ENCODE results near the gene TIMM13. TPM values are rescaled to one million over a fixed set of nuclear protein-coding genes. Genes with fewer than 3 reads are reported as not detected.

TIMM13 gene
- polyA plus RNA-seq, 1 of the 3 experiments (the other 2 are of a cell fraction) = 76.9 TPM

DNA sequence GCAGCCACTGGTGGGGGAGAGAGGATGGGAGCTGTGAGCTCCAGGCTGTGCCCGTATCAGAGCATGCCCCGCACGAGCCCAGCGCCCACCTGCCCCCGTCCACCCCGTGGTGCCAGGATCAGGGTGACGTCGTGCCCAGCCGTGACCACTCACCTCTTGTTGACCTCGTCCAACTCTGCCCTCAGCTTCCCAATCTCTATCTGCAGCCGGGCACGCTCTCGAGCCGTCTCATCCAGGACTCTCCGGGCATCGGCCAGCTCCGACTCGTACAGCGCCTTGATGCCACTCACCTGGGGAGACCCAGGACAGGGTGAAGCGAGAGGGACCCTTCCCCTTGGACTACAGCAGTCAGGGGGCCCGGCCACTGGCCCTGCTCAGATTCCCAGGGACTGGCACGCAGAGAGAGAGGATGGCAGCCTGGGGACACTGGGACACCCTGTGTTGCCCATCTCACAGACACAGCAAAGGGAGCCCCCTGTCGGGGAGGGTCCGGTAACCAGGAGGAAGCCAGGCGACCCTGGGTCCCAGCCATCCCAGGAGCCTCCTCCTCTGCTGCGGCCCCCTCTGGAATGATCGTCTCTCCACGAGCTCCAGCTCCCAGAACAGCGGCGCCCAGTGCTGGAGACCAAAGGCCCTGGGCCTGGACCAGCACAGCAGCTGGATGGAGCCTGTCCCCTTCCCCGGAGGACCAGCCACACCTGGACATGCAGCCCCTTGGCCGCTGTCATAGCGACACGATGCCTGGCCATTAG is 17.0 kb upstream of the TIMM13 start:
- Histone ChIP-seq H3K4me3 (ENCODE audit: low read depth in 2 of 2, low read length in 1 of 2) (no peak overlapping the region), H2AFZ (ENCODE audit: low read depth) (no peak overlapping the region), H3K9me3 (no peaks in the 10 kb centered on the region), H4K20me1 (ENCODE audit: insufficient read depth) (peaks cover 51% of the 10 kb centered on the region; the same call in 1 of the 2 replicates), H3K36me3 (replicated peaks in 1 of 2; ENCODE audit: control insufficient read depth in 1 of 2, insufficient read depth in 2 of 2, low read length in 1 of 2) (peaks cover 3 to 15% of the 10 kb centered on the region in 2 experiments), H3K27me3 (ENCODE audit: insufficient read depth) (no peaks in the 10 kb centered on the region), H3K9me2 (no peaks in the 10 kb centered on the region), H3K4me1 (ENCODE audit: control insufficient read depth in 1 of 2, insufficient read depth in 2 of 2, low read depth in 1 of 2, low read length in 1 of 2) (no peaks in the 10 kb centered on the region), H3K27ac (ENCODE audit: low read depth in 2 of 2, low read length in 1 of 2) (no peak overlapping the region), H3K9ac (no peak overlapping the region), H3K79me2 (ENCODE audit: insufficient read depth) (peaks cover 93% of the 10 kb centered on the region), H3K4me2 (no peak overlapping the region), H3F3A (replicated peaks; ENCODE audit: insufficient read depth) (no peaks in the 10 kb centered on the region)
- 96% methylated on average over 13 of the region's 34 CpGs for WGBS (ENCODE audit: low lambda C conversion rate)
- TF ChIP-seq CHD2 (IDR thresholded peaks at IDR 0.05; ENCODE audit: low read length, partially characterized antibody) (no peak), TCF12 (IDR thresholded peaks at IDR 0.05) (no peak), RCOR1 (IDR thresholded peaks at IDR 0.05; ENCODE audit: low read length) (no peak), USF1 (IDR thresholded peaks at IDR 0.05; ENCODE audit: borderline replicate concordance, low read depth) (no peak), FOXM1 (IDR thresholded peaks at IDR 0.05; ENCODE audit: low read depth) (no peak), EZH2phosphoT487 (IDR thresholded peaks at IDR 0.05; ENCODE audit: borderline replicate concordance, low read depth) (no peak), REST (IDR thresholded peaks at IDR 0.05; ENCODE audit: low read depth, low read length) (no peak)
- TF ChIP-seq, protein P1, sequence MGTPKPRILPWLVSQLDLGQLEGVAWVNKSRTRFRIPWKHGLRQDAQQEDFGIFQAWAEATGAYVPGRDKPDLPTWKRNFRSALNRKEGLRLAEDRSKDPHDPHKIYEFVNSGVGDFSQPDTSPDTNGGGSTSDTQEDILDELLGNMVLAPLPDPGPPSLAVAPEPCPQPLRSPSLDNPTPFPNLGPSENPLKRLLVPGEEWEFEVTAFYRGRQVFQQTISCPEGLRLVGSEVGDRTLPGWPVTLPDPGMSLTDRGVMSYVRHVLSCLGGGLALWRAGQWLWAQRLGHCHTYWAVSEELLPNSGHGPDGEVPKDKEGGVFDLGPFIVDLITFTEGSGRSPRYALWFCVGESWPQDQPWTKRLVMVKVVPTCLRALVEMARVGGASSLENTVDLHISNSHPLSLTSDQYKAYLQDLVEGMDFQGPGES (IDR thresholded peaks at IDR 0.05; ENCODE audit: low read depth, low read length) = no peak
- no peak for DNase-seq
- CTCF ChIA-PET = no interaction called here
- POLR2A ChIA-PET = no interaction called here

DNA sequence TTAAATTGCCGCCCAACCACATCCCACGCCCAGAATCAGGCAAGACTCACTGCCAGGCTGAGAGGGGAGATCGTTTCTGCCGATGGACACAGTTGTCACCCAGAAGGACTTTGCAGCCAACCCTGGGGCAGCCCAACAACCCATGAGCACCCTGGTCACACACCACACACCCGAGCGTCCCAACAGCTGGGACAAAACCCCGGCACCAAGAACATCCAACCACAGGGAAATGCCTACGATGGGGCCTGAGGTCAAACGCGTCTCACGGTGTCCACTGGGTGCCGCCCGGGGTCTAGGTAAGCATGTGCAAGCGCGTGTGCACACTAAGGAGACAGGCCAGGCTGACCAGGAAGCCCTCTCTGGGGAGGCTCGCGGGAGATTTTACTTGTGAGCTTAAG is 16.4 kb upstream of the TIMM13 start:
- TF ChIP-seq, protein P1 (IDR thresholded peaks at IDR 0.05; ENCODE audit: low read depth, low read length) = no peak
- no peak for TF ChIP-seq NFIC (IDR thresholded peaks at IDR 0.05; ENCODE audit: borderline replicate concordance)

More for the DNA sequence above, 16.4 kb upstream of the TIMM13 start:
- Histone ChIP-seq H3K27ac (ENCODE audit: low read depth in 2 of 2, low read length in 1 of 2) (no peak overlapping the region), H3K9ac (no peak overlapping the region), H3K4me3 (ENCODE audit: low read depth in 2 of 2, low read length in 1 of 2) (no peak overlapping the region), H3K9me2 (no peaks in the 10 kb centered on the region), H3K4me1 (ENCODE audit: control insufficient read depth in 1 of 2, insufficient read depth in 2 of 2, low read depth in 1 of 2, low read length in 1 of 2) (no peaks in the 10 kb centered on the region), H3K27me3 (ENCODE audit: insufficient read depth) (no peaks in the 10 kb centered on the region), H2AFZ (ENCODE audit: low read depth) (no peak overlapping the region), H3K9me3 (no peaks in the 10 kb centered on the region), H3F3A (replicated peaks; ENCODE audit: insufficient read depth) (no peaks in the 10 kb centered on the region), H4K20me1 (ENCODE audit: insufficient read depth) (peaks cover 49% of the 10 kb centered on the region; the same call in 1 of the 2 replicates), H3K4me2 (no peak overlapping the region), H3K36me3 (replicated peaks in 1 of 2; ENCODE audit: control insufficient read depth in 1 of 2, insufficient read depth in 2 of 2, low read length in 1 of 2) (peaks cover 3 to 15% of the 10 kb centered on the region in 2 experiments), H3K79me2 (ENCODE audit: insufficient read depth) (peaks cover 93% of the 10 kb centered on the region)
- 93% methylated on average over 16 of the region's 17 CpGs for WGBS (ENCODE audit: low lambda C conversion rate)
- no peak for DNase-seq
- POLR2A ChIA-PET = no interaction called here
- CTCF ChIA-PET = no interaction called here

All from SK-N-SH (cell line).